Measurements from ENCODE around the gene STK11.

DNA sequence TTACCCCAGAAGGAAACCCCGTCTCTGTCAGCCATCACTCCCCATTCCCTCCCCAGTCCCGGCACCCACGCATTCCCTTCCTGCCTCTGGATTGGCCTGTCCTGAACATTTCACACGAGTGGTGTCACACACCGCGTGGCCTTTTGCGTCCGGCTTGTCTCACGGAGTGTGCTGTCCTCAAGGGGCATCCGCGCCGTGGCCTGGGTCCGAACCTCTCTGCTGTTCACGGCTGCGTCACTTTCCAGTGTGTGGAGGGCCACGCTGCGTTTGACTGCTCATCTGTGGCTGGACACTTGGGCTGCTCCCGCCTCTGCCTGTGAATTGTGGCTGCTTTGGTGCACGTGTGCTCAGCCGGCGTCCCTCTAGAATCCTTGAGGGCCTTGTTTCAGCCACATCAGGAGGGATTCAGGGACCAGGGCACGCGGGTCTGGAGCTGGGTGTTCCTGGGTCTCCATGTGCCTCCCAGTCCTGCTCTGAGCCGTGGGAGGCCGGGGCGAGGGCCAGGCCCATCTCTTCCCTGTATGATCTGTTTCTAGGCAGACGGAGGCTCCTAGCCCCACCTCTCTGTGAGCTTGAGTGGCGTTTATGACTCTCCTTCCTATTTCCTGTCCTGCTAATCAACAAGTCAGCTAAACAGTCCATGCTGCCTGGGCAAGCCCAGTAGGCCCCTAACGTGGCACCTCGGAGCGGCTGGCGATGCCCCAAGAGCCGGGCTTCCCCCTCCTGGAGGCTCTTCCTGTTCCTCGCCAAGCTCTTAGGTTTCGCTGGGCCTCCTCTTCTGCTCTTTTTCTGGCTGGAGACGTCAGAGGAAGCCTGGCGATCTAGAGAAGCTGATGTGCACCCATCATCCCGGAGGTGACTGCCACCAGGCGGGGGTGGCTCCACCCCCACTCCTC lies 8.1 kb downstream of the STK11 start:
- TF ChIP-seq, protein P1, sequence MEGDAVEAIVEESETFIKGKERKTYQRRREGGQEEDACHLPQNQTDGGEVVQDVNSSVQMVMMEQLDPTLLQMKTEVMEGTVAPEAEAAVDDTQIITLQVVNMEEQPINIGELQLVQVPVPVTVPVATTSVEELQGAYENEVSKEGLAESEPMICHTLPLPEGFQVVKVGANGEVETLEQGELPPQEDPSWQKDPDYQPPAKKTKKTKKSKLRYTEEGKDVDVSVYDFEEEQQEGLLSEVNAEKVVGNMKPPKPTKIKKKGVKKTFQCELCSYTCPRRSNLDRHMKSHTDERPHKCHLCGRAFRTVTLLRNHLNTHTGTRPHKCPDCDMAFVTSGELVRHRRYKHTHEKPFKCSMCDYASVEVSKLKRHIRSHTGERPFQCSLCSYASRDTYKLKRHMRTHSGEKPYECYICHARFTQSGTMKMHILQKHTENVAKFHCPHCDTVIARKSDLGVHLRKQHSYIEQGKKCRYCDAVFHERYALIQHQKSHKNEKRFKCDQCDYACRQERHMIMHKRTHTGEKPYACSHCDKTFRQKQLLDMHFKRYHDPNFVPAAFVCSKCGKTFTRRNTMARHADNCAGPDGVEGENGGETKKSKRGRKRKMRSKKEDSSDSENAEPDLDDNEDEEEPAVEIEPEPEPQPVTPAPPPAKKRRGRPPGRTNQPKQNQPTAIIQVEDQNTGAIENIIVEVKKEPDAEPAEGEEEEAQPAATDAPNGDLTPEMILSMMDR (IDR thresholded peaks at IDR 0.05), result no peak
- peak in 1 of 2 donors; percentile 36 for TF ChIP-seq POLR2A (IDR thresholded peaks at IDR 0.05)
